Effector memory CD8-positive, alpha-beta T cell (primary cell): ENCODE results near the gene PRR29.

Experiments
- ATAC-seq: fragments of 150-1000 bp; cut with Tn5 transposase; replicated peaks from 2 replicates; pipeline ENCODE4 v1.10.0; 2021; ENCODE audit warnings: mild to moderate bottlenecking, moderate library complexity
- DNase-seq, 3 experiments: peaks; one replicate each; pipeline ENCODE4 v3.0.0; 2021
- H3K27ac Mint-ChIP-seq, 2 donors: one replicate each; pipeline ENCODE4 v1.8.0; 2022; ENCODE audit warnings: mild to moderate bottlenecking in 2 of 2, mixed read lengths in 2 of 2, moderate library complexity in 2 of 2
- H3K27me3 Mint-ChIP-seq, 2 donors: one replicate each; pipeline ENCODE4 v1.8.0; 2022; ENCODE audit warnings: mixed read lengths in 2 of 2
- H3K36me3 Mint-ChIP-seq: one replicate; pipeline ENCODE4 v1.8.0; 2022; ENCODE audit warnings: mild to moderate bottlenecking, moderate library complexity, mixed read lengths; ENCODE audit not compliant: insufficient read depth
- H3K4me1 Mint-ChIP-seq, 2 donors: one replicate each; pipeline ENCODE4 v1.8.0; 2022; ENCODE audit warnings: low read depth in 2 of 2, mixed read lengths in 2 of 2
- H3K4me3 Mint-ChIP-seq, 2 donors: one replicate each; pipeline ENCODE4 v1.8.0; 2022; ENCODE audit warnings: mild to moderate bottlenecking in 2 of 2, mixed read lengths in 2 of 2, moderate library complexity in 2 of 2
- H3K9me3 Mint-ChIP-seq, 2 donors: one replicate each; pipeline ENCODE4 v1.8.0; 2022; ENCODE audit warnings: mixed read lengths in 2 of 2
- total RNA-seq, 9 experiments: gene quantifications; one replicate each; lab custom pipeline; 2026; lab: John Stamatoyannopoulos, UW

Gene PRR29
- 0 to 5.1 (median 0.42) reads per million in 9 experiments for total RNA-seq

- H3K27me3 Mint-ChIP-seq = no peaks in the 10 kb centered on the region
Observed at GRCh38 chr17:63998050-63998720, at the start of gene PRR29. Gene PRR29, plus strand, starts transcription at chr17:63998351. Its CDS starts 14 bp downstream, at chr17:63998365.

GRCh38 chr17:63948521-63948920 is 49.6 kb upstream of the PRR29 start:
- Mint-ChIP-seq H3K4me1 (peaks cover 12 to 33% of the 10 kb centered on the region in 2 donors), H3K9me3 (no peaks in the 10 kb centered on the region), H3K27ac (no peak overlapping the region), H3K4me3 (no peak overlapping the region), H3K27me3 (no peaks in the 10 kb centered on the region), H3K36me3 (no peaks in the 10 kb centered on the region)
- ATAC-seq (no peak), DNase-seq (no peak)

More at GRCh38 chr17:63998050-63998720, at the start of gene PRR29:
- peak; percentile 65 for ATAC-seq
- Mint-ChIP-seq H3K27ac (peak within 1 kb of the TSS; percentile 74 to 93), H3K36me3 (peaks cover 18% of the 10 kb centered on the region), H3K9me3 (no peaks in the 10 kb centered on the region), H3K4me3 (peak within 1 kb of the TSS; percentile 91 to 93), H3K4me1 (peaks cover 47 to 54% of the 10 kb centered on the region in 2 donors)
- DNase-seq = peak; percentile 68 to 70 (median 69)

- peaks cover 21 to 38% of the 10 kb centered on the region in 2 donors for H3K4me1 Mint-ChIP-seq
- no peak for ATAC-seq
Observed at GRCh38 chr17:63949576-63950250, 48.4 kb upstream of the PRR29 start.

GRCh38 chr17:63950940-63951907 is 46.9 kb upstream of the PRR29 start:
- no peaks in the 10 kb centered on the region for H3K27me3 Mint-ChIP-seq
- ATAC-seq = no peak
- H3K27ac Mint-ChIP-seq = peak overlapping the region in 1 of 2 donors; percentile 12
- H3K4me3 Mint-ChIP-seq = no peak overlapping the region
- peaks cover 22 to 32% of the 10 kb centered on the region in 2 donors for H3K4me1 Mint-ChIP-seq
- no peaks in the 10 kb centered on the region for H3K9me3 Mint-ChIP-seq
- H3K36me3 Mint-ChIP-seq = no peaks in the 10 kb centered on the region
- peak in 1 of 3 experiments; percentile 18 for DNase-seq

More at GRCh38 chr17:63949576-63950250, 48.4 kb upstream of the PRR29 start:
- H3K27ac Mint-ChIP-seq = no peak overlapping the region
- H3K36me3 Mint-ChIP-seq = no peaks in the 10 kb centered on the region
- no peak overlapping the region for H3K4me3 Mint-ChIP-seq
- DNase-seq = no peak
- H3K27me3 Mint-ChIP-seq = no peaks in the 10 kb centered on the region
- H3K9me3 Mint-ChIP-seq = no peaks in the 10 kb centered on the region

GRCh38 chr17:63954402-63955063 is 43.6 kb upstream of the PRR29 start:
- peak; percentile 90 for ATAC-seq
- no peaks in the 10 kb centered on the region for H3K36me3 Mint-ChIP-seq
- peak overlapping the region; percentile 88 for H3K27ac Mint-ChIP-seq
- no peaks in the 10 kb centered on the region for H3K9me3 Mint-ChIP-seq
- H3K27me3 Mint-ChIP-seq = no peaks in the 10 kb centered on the region
- H3K4me3 Mint-ChIP-seq = peak overlapping the region; percentile 54 to 64
- H3K4me1 Mint-ChIP-seq = peaks cover 19 to 24% of the 10 kb centered on the region in 2 donors
- peak; percentile 42 to 56 (median 47) for DNase-seq

GRCh38 chr17:63955232-63955631 is 42.9 kb upstream of the PRR29 start:
- Mint-ChIP-seq H3K36me3 (no peaks in the 10 kb centered on the region), H3K27ac (no peak overlapping the region), H3K9me3 (no peaks in the 10 kb centered on the region), H3K27me3 (no peaks in the 10 kb centered on the region), H3K4me1 (peaks cover 19 to 27% of the 10 kb centered on the region in 2 donors), H3K4me3 (peak overlapping the region in 1 of 2 donors; percentile 7)
- DNase-seq (no peak), ATAC-seq (no peak)

- DNase-seq = no peak
- no peak overlapping the region for H3K27ac Mint-ChIP-seq
- no peaks in the 10 kb centered on the region for H3K9me3 Mint-ChIP-seq
- H3K27me3 Mint-ChIP-seq = no peaks in the 10 kb centered on the region
- H3K36me3 Mint-ChIP-seq = no peaks in the 10 kb centered on the region
- no peak for ATAC-seq
- H3K4me3 Mint-ChIP-seq = peak overlapping the region in 1 of 2 donors; percentile 7
- peaks cover 19 to 26% of the 10 kb centered on the region in 2 donors for H3K4me1 Mint-ChIP-seq
Observed at GRCh38 chr17:63955791-63956190, 42.4 kb upstream of the PRR29 start.

- no peaks in the 10 kb centered on the region for H3K9me3 Mint-ChIP-seq
- no peaks in the 10 kb centered on the region for H3K36me3 Mint-ChIP-seq
- H3K4me3 Mint-ChIP-seq = peak overlapping the region in 1 of 2 donors; percentile 22
- H3K27me3 Mint-ChIP-seq = no peaks in the 10 kb centered on the region
- ATAC-seq (no peak), DNase-seq (no peak)
- peaks cover 21 to 23% of the 10 kb centered on the region in 2 donors for H3K4me1 Mint-ChIP-seq
- no peak overlapping the region for H3K27ac Mint-ChIP-seq
Observed at GRCh38 chr17:63956296-63956920, 41.7 kb upstream of the PRR29 start.

- H3K4me1 Mint-ChIP-seq = peaks cover 11 to 13% of the 10 kb centered on the region in 2 donors
- no peak for ATAC-seq
- peak overlapping the region in 1 of 2 donors; percentile 65 for H3K27ac Mint-ChIP-seq
- no peaks in the 10 kb centered on the region for H3K36me3 Mint-ChIP-seq
- no peaks in the 10 kb centered on the region for H3K9me3 Mint-ChIP-seq
- DNase-seq = no peak
- no peaks in the 10 kb centered on the region for H3K27me3 Mint-ChIP-seq
- H3K4me3 Mint-ChIP-seq = no peak overlapping the region
Observed at GRCh38 chr17:63960006-63960405, 38.1 kb upstream of the PRR29 start.

- no peak overlapping the region for H3K27ac Mint-ChIP-seq
- no peaks in the 10 kb centered on the region for H3K9me3 Mint-ChIP-seq
- ATAC-seq (no peak), DNase-seq (no peak)
- no peaks in the 10 kb centered on the region for H3K27me3 Mint-ChIP-seq
- peaks cover 9 to 12% of the 10 kb centered on the region in 2 donors for H3K4me1 Mint-ChIP-seq
- H3K36me3 Mint-ChIP-seq = no peaks in the 10 kb centered on the region
- no peak overlapping the region for H3K4me3 Mint-ChIP-seq
Observed at GRCh38 chr17:63960430-63960829, 37.7 kb upstream of the PRR29 start.

- Mint-ChIP-seq H3K27ac (peak overlapping the region in 1 of 2 donors; percentile 59), H3K27me3 (no peaks in the 10 kb centered on the region), H3K36me3 (no peaks in the 10 kb centered on the region), H3K9me3 (no peaks in the 10 kb centered on the region), H3K4me3 (peak overlapping the region in 1 of 2 donors; percentile 62), H3K4me1 (peaks cover 9 to 13% of the 10 kb centered on the region in 2 donors)
- peak; percentile 85 for ATAC-seq
- peak in 1 of 3 experiments; percentile 17 for DNase-seq
Observed at GRCh38 chr17:63961355-63962212, 36.6 kb upstream of the PRR29 start.
